ENCODE results near the gene FHIT. TPM values are rescaled to one million over a fixed set of nuclear protein-coding genes. Genes with fewer than 3 reads are reported as not detected.

The FHIT gene
- total RNA-seq, 4 donors from 2014 or later: 4.6 to 6.1 (median 5.7) TPM

DNA sequence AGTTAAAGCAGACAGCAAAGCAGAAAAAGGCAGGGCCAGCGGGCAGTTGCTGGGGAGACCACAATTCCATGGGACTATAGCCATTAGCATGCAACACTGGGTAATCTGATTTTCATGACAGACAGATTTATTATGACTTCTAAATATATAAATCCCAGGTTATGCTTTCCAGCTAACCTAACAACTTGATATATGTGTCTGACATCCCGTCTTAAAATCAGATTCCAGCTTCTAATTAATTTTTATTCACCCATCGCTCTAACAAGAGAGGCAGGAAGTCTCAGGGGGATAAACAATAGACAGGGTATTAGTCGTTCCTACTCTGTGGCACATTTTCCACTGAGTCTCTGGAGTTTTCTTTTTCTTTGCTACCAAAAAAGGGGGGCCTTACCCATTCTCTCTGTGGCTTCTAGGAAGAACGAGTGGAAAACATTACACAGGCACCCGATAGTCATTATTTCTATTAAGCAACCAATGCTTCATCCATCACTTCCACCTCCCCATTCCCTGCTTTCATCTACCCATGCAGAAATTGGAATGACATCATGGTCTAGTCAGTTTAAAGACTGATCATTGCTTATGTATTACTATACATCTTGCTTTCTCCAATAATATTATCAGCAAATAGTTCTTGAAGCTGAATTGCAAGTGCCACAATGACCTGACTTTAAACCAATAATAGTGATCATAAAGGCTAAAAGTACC lies 173.1 kb downstream of the FHIT start:
- DNase-seq (ENCODE audit: extremely low spot score): no peak
- H3K9me3 ChIP-seq: no peaks in the 10 kb centered on the region

DNA sequence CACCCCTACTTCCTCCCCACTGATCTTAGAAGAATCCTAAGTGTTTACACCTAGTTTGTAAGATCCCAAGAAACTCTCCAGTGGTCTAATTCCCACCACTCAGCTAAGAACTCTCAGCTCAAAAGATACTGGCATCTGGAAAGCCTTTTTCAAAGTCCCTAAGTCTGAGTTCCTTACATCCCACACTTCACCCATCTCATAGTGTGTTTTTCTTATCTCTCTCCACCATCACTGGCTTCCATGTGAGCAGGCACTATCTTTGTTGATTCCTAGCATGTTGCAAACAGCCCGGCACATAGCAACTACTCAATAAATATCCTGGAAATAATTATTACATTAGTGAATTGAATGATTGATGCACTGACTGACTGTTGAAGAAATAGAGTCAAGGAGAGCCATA lies 173.7 kb downstream of the FHIT start:
- Histone ChIP-seq H3K27ac (replicated peaks in 1 of 4) (no peak overlapping the region), H3K9me3 (no peaks in the 10 kb centered on the region), H3K36me3 (no peaks in the 10 kb centered on the region), H3K4me1 (no peaks in the 10 kb centered on the region), H3K27me3 (no peaks in the 10 kb centered on the region), H3K4me3 (no peak overlapping the region)
- intact Hi-C loops (cut with DNase I): no loop called here
- no peak for TF ChIP-seq EP300 (IDR thresholded peaks at IDR 0.05)
- TF ChIP-seq, protein P1, sequence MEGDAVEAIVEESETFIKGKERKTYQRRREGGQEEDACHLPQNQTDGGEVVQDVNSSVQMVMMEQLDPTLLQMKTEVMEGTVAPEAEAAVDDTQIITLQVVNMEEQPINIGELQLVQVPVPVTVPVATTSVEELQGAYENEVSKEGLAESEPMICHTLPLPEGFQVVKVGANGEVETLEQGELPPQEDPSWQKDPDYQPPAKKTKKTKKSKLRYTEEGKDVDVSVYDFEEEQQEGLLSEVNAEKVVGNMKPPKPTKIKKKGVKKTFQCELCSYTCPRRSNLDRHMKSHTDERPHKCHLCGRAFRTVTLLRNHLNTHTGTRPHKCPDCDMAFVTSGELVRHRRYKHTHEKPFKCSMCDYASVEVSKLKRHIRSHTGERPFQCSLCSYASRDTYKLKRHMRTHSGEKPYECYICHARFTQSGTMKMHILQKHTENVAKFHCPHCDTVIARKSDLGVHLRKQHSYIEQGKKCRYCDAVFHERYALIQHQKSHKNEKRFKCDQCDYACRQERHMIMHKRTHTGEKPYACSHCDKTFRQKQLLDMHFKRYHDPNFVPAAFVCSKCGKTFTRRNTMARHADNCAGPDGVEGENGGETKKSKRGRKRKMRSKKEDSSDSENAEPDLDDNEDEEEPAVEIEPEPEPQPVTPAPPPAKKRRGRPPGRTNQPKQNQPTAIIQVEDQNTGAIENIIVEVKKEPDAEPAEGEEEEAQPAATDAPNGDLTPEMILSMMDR (IDR thresholded peaks at IDR 0.05): no peak
- TF ChIP-seq POLR2A (IDR thresholded peaks at IDR 0.05; ENCODE audit: low read depth): no peak
- TF ChIP-seq POLR2AphosphoS5 (IDR thresholded peaks at IDR 0.05): no peak
- 90% methylated on average over 1 of the region's 1 CpG for WGBS
- DNase-seq (ENCODE audit: extremely low spot score): no peak

More for the DNA sequence above, 173.1 kb downstream of the FHIT start:
- Histone ChIP-seq H3K4me3 (no peak overlapping the region), H3K27ac (replicated peaks in 1 of 4) (no peak overlapping the region), H3K36me3 (no peaks in the 10 kb centered on the region), H3K4me1 (no peaks in the 10 kb centered on the region), H3K27me3 (no peaks in the 10 kb centered on the region)
- TF ChIP-seq EP300 (IDR thresholded peaks at IDR 0.05): no peak
- no peak for TF ChIP-seq POLR2AphosphoS5 (IDR thresholded peaks at IDR 0.05)
- no peak for TF ChIP-seq POLR2A (IDR thresholded peaks at IDR 0.05; ENCODE audit: low read depth)
- TF ChIP-seq, protein P1 (IDR thresholded peaks at IDR 0.05): no peak
- intact Hi-C loops (cut with DNase I): no loop called here
- WGBS: 54% methylated on average over 6 of the region's 6 CpGs

DNA sequence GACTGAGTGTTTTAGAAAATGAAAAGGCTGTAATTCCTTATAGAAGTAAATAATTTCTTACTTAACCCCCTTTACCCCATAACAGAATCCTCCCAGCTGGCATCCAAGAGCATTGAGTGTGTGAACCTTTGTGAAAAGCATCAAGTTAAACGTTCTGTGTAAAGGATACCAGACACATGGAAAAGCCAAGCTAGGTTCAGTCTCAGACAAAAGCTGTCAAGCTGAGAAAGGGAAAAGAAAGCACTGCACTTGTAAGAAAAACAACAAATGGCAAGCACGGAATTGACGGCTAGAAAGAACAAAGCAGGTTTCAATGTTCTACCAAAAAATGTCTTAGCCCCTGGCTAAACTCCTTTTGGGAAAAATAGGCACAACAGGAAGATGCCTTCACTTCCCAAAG lies 176.5 kb downstream of the FHIT start:
- 55% methylated on average over 3 of the region's 3 CpGs for WGBS
- Histone ChIP-seq H3K27me3 (no peaks in the 10 kb centered on the region), H3K36me3 (no peaks in the 10 kb centered on the region), H3K9me3 (no peaks in the 10 kb centered on the region), H3K4me3 (no peak overlapping the region), H3K27ac (replicated peaks in 1 of 4) (no peak overlapping the region), H3K4me1 (no peaks in the 10 kb centered on the region)
- TF ChIP-seq, protein P1 (IDR thresholded peaks at IDR 0.05): no peak
- no peak for TF ChIP-seq POLR2AphosphoS5 (IDR thresholded peaks at IDR 0.05)
- TF ChIP-seq POLR2A (IDR thresholded peaks at IDR 0.05; ENCODE audit: low read depth): no peak
- no peak for TF ChIP-seq EP300 (IDR thresholded peaks at IDR 0.05)
- no peak for DNase-seq (ENCODE audit: extremely low spot score)
- intact Hi-C loops (cut with DNase I): no loop called here

DNA sequence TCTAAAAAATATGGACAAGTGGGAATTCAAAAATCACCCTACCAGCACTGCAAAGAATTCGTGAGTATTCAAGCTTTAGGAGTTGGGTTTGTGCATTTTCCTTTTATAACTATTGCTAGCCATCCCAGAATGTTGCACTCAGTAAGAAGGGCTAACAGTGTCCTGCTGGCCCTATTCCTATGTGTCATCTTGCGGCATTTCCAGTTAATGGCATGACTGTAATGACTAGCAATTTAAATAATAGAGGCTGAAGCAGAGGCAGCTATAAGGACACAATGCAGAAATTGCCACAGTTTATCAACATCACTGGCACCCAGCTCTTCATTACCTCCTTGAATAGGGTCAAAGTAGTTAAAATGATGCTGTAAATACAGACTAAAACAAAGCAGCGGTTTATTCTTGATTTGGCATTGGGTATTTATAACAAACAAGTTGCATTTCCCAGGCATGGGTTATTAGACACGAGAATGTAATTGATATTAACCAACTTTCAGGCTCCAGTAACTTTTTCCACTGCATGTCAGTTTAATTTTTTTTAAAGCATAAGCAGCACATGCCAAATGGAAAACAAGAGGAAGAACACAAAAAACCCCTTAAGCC lies 177.6 kb downstream of the FHIT start:
- WGBS: 88% methylated on average over 4 of the region's 4 CpGs
- H3K27ac ChIP-seq (replicated peaks in 1 of 4): no peak overlapping the region
- no peaks in the 10 kb centered on the region for H3K36me3 ChIP-seq
- TF ChIP-seq POLR2A (IDR thresholded peaks at IDR 0.05; ENCODE audit: low read depth) (no peak), EP300 (IDR thresholded peaks at IDR 0.05) (no peak), POLR2AphosphoS5 (IDR thresholded peaks at IDR 0.05) (no peak)
- TF ChIP-seq, protein P1 (IDR thresholded peaks at IDR 0.05): no peak
- no peak for DNase-seq (ENCODE audit: extremely low spot score)
- intact Hi-C loops (cut with DNase I): no loop called here
- H3K4me3 ChIP-seq: no peak overlapping the region
- H3K9me3 ChIP-seq: no peaks in the 10 kb centered on the region
- no peaks in the 10 kb centered on the region for H3K27me3 ChIP-seq
- H3K4me1 ChIP-seq: no peaks in the 10 kb centered on the region

All from esophagus muscularis mucosa (tissue), 4 donors.